Endothelial cell (in vitro differentiated cells): ENCODE results near the gene UGT2A1. TPM values are rescaled to one million over a fixed set of nuclear protein-coding genes. Genes with fewer than 3 reads are reported as not detected.

ENCODE experiments used
- DNase-seq: peaks from one replicate; pipeline ENCODE4 v3.0.0; 2021; ENCODE audit warnings: low spot score
- H3K27ac Mint-ChIP-seq: one replicate; pipeline ENCODE4 v1.8.0; 2021; ENCODE audit warnings: mixed read lengths, inconsistent platforms; ENCODE audit not compliant: unreplicated experiment
- H3K27me3 Mint-ChIP-seq: one replicate; pipeline ENCODE4 v1.8.0; 2021; ENCODE audit warnings: mild to moderate bottlenecking, moderate library complexity, mixed read lengths, inconsistent platforms; ENCODE audit not compliant: unreplicated experiment
- H3K36me3 Mint-ChIP-seq: one replicate; pipeline ENCODE4 v1.8.0; 2021; ENCODE audit warnings: mild to moderate bottlenecking, low read depth, mixed read lengths, inconsistent platforms; ENCODE audit not compliant: unreplicated experiment
- H3K4me1 Mint-ChIP-seq: one replicate; pipeline ENCODE4 v1.8.0; 2021; ENCODE audit warnings: mild to moderate bottlenecking, mixed read lengths, inconsistent platforms; ENCODE audit not compliant: unreplicated experiment
- H3K4me3 Mint-ChIP-seq: one replicate; pipeline ENCODE4 v1.8.0; 2021; ENCODE audit warnings: mild to moderate bottlenecking, mixed read lengths, inconsistent platforms; ENCODE audit not compliant: unreplicated experiment
- H3K9me3 Mint-ChIP-seq: one replicate; pipeline ENCODE4 v1.8.0; 2021; ENCODE audit warnings: mixed read lengths, inconsistent platforms; ENCODE audit not compliant: unreplicated experiment
- total RNA-seq: library from RNA; stranded (reverse); fragmentation: NEBNext Ultra II Directional; extraction: Animal tissue kit (Norgen Biotek cat#: 25700); gene quantifications from one replicate; pipeline ENCODE4 v1.2.1, GENCODE V29; 2021; ENCODE audit not compliant: unreplicated experiment
- TF ChIP-seq, protein P1 (sequence below): fragments of 200-600 bp; sonication (generic); IDR thresholded peaks from one replicate; pipeline ENCODE4 v1.5.0; 2021; ENCODE audit warnings: antibody characterized with exemption; ENCODE audit not compliant: unreplicated experiment

UGT2A1 gene
- total RNA-seq, 1 donor from 2014 or later, result not detected

- H3K4me3 Mint-ChIP-seq, result no peak overlapping the region
- no peaks in the 10 kb centered on the region for H3K9me3 Mint-ChIP-seq
- no peaks in the 10 kb centered on the region for H3K27me3 Mint-ChIP-seq
- peaks cover 2% of the 10 kb centered on the region for H3K4me1 Mint-ChIP-seq
- DNase-seq, result no peak
- TF ChIP-seq, protein P1, sequence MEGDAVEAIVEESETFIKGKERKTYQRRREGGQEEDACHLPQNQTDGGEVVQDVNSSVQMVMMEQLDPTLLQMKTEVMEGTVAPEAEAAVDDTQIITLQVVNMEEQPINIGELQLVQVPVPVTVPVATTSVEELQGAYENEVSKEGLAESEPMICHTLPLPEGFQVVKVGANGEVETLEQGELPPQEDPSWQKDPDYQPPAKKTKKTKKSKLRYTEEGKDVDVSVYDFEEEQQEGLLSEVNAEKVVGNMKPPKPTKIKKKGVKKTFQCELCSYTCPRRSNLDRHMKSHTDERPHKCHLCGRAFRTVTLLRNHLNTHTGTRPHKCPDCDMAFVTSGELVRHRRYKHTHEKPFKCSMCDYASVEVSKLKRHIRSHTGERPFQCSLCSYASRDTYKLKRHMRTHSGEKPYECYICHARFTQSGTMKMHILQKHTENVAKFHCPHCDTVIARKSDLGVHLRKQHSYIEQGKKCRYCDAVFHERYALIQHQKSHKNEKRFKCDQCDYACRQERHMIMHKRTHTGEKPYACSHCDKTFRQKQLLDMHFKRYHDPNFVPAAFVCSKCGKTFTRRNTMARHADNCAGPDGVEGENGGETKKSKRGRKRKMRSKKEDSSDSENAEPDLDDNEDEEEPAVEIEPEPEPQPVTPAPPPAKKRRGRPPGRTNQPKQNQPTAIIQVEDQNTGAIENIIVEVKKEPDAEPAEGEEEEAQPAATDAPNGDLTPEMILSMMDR, result no peak
- no peak overlapping the region for H3K27ac Mint-ChIP-seq
- H3K36me3 Mint-ChIP-seq, result no peaks in the 10 kb centered on the region
Measured at GRCh38 chr4:69594382-69594781, 58.7 kb downstream of the UGT2A1 start.

- TF ChIP-seq, protein P1, result no peak
- Mint-ChIP-seq H3K4me3 (no peak overlapping the region), H3K4me1 (peaks cover 2% of the 10 kb centered on the region), H3K27me3 (no peaks in the 10 kb centered on the region), H3K27ac (no peak overlapping the region), H3K9me3 (no peaks in the 10 kb centered on the region), H3K36me3 (no peaks in the 10 kb centered on the region)
- DNase-seq, result no peak
Measured at GRCh38 chr4:69591364-69591763, 61.7 kb downstream of the UGT2A1 start.

DNA sequence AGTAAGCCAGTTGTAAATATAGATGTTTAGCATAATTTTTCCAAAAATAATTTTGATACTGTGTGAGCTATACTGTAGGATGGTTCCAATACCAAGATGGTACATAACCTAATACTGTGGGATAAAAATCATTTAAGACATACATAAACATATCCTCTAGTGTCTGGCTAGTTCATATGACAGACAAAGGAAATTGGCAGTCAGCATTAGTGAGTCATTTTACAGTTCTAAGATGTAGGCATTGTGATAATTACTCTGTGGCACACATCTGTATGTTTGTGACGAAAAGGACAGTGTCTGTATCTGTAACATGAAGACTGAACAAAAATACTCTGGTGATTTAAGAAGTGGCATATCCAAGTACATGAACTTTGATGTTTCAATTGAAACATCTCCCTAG lies 63.2 kb downstream of the UGT2A1 start:
- Mint-ChIP-seq H3K27ac (no peak overlapping the region), H3K9me3 (no peaks in the 10 kb centered on the region), H3K4me1 (peaks cover 2% of the 10 kb centered on the region), H3K4me3 (no peak overlapping the region), H3K27me3 (no peaks in the 10 kb centered on the region), H3K36me3 (no peaks in the 10 kb centered on the region)
- DNase-seq, result no peak
- TF ChIP-seq, protein P1, result no peak

GRCh38 chr4:69584135-69584534 lies 68.9 kb downstream of the UGT2A1 start:
- no peak overlapping the region for H3K27ac Mint-ChIP-seq
- no peak for DNase-seq
- no peak overlapping the region for H3K4me3 Mint-ChIP-seq
- no peaks in the 10 kb centered on the region for H3K27me3 Mint-ChIP-seq
- H3K36me3 Mint-ChIP-seq, result no peaks in the 10 kb centered on the region
- TF ChIP-seq, protein P1, result no peak
- no peaks in the 10 kb centered on the region for H3K4me1 Mint-ChIP-seq
- H3K9me3 Mint-ChIP-seq, result no peaks in the 10 kb centered on the region

DNA sequence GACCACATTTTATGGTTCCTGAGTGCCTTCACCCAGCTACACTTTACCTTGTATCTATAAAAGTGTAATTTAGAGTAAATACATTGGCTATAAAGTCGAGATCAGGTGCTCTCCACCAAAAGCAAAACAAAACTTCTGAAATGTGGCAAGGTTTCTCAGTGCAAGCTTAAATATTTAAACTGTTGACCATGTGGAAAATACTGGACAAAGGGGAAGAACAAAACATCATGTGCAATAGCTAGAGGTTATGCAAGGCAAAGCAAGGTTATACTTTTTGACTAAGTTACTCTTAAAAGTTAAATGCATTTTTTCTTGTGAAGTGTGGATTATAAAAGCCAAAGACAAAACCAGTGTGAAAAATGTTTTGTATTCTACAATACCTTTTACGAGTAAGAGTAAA lies 69.5 kb downstream of the UGT2A1 start:
- no peak overlapping the region for H3K4me3 Mint-ChIP-seq
- H3K9me3 Mint-ChIP-seq, result no peaks in the 10 kb centered on the region
- DNase-seq, result no peak
- H3K27me3 Mint-ChIP-seq, result no peaks in the 10 kb centered on the region
- no peaks in the 10 kb centered on the region for H3K4me1 Mint-ChIP-seq
- H3K36me3 Mint-ChIP-seq, result no peaks in the 10 kb centered on the region
- TF ChIP-seq, protein P1, result no peak
- no peak overlapping the region for H3K27ac Mint-ChIP-seq
